HG02588 (cell line): ENCODE results near the gene PLCXD1.
A peak's percentile ranks its signal among the peaks of the same experiment; 100 is the strongest.
"Not testable (repeated sequence)": the region's sequence is repeated elsewhere in the genome, so short reads cannot be mapped to it uniquely, and the experiment has no call there.

ENCODE experiments used
- ATAC-seq: cut with Tn5 transposase; IDR thresholded peaks from one replicate; pipeline ENCODE4 v1.9.1; 2021; ENCODE audit warnings: mild to moderate bottlenecking, moderate library complexity; ENCODE audit not compliant: unreplicated experiment

The PLCXD1 gene, protein sequence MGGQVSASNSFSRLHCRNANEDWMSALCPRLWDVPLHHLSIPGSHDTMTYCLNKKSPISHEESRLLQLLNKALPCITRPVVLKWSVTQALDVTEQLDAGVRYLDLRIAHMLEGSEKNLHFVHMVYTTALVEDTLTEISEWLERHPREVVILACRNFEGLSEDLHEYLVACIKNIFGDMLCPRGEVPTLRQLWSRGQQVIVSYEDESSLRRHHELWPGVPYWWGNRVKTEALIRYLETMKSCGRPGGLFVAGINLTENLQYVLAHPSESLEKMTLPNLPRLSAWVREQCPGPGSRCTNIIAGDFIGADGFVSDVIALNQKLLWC

DNA sequence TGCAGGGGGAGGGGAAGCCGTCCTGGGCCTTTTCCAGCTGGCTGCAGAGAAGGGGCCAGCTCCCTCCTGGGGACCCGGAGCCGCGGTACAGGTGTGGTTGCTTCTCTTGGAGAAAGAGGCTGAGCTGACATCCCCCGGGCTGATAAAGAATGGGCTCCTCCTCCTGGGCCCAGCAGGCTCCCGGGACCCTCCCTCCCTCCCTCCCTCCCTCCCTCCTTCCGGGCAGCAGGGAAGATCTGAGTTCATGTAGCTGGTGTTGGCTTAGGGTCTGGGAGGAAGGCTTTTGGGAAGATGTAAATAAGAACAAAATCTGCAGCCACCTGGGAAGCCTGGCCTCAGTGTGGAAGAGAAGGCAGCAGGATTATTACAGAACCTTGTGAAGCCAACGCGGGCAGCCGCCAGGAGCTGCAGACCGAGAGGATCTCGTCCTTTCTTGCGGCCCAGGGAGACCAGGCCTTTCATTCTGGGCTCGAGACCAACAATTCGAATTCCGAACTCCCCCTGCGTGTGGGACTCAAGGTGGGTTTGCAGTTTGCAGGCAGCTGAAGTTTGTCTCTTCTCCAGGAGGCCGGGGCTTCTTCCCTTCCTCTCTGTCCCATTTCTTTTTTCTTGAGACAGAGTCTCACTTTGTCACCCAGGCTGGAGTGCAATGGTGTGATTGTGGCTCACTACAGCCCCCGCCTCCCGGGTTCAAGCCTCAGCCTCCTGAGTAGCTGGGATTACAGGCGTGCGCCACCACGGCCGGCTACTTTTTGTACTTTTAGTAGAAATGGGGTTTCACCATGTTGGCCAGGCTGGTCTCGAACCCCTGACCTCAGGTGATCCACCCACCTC is at the start of gene PLCXD1:
TSS of gene PLCXD1 (plus strand) at position 216 of the 834 bp plus-strand sequence. CDS start 2,807 bp downstream, outside the sequence.
- ATAC-seq: no peak

DNA sequence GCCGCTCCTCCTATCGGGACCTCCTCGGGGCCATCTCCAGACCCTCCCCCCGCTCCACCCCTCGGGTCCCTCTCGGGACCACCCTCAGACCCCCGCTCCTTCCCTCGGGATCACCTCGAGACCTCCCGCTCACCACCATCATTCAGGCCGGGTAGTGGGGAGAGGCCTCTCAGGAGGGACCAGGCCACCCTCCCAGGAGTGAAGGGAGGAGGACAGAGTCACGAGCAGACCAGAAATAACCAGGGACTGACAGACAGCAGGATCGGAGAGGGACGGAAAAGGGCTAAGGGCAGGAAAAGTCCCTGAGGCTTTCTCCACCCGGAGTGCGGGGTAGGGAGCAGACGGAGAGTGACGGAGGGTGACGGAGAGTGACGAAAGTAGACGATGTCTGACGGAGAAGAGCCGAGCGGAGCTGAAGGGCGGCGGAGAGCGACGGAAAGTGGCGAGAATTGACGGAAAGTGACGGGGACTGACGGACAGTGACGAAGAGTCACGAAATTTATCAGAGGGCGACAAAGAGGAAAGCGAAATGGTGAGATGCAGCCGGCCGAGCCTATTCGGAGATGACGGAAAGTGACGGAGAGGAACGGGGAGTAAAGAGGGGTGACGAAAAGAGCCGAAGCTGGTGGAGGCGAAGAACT is 49.4 kb upstream of the PLCXD1 start:
- ATAC-seq: peak; percentile 87

DNA sequence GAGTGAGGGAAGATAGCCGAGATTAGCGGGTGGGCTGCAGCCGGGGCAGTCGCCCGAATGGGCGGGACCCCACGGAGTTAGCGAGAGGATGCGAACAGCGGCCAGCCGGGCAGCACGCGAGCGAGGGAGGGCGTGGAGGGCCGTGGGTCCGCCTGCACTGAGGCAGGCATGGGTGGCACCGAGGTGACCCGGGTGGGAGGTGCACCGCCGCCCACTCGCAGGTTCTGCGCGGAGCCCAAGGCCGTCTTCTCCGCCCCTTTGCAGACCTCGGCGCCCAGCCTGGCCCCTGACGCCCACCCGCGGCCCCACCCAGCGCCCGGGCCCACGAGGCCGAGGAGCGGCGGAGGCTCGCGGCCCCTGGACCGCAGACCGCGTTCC is 48.9 kb upstream of the PLCXD1 start:
- peak; percentile 25 for ATAC-seq

DNA sequence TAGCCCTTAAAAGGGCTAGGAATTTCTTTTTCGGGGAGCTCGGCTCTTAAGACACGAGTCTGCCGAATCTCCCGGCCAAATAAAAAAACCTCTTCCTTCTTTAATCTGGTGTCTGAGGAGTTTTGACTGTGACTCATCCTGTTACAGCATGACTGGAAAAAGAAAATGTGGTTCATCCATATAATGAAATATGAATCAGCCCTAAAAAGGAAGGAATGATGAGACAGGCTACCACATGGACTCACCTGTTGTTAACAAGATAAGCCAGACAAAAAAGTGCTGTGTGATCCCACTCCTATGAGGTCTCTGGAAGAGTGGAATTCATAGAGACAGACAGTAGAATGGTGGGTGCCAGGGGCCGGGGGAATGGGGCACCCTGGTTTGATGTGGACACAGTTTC is 45.0 kb upstream of the PLCXD1 start:
- not testable (repeated sequence) for ATAC-seq

DNA sequence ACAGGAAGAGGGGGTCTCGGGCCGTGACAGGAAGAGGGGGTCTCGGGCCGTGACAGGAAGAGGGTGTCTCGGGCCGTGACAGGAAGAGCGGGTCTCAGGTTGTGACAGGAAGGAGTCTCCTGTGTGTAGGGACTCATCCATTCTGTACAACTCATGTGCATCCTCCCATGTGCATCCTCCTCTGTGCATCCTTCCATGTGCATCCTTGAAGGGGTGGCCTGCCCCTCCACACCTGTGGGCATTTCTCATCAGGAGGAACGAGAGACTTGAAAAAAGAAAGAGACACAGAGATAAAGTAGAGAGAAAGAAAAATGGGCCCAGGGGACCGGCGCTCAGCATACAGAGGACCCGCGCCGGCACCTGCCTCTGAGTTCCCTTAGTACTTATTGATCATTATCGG is 30.2 kb upstream of the PLCXD1 start:
- ATAC-seq: no peak

DNA sequence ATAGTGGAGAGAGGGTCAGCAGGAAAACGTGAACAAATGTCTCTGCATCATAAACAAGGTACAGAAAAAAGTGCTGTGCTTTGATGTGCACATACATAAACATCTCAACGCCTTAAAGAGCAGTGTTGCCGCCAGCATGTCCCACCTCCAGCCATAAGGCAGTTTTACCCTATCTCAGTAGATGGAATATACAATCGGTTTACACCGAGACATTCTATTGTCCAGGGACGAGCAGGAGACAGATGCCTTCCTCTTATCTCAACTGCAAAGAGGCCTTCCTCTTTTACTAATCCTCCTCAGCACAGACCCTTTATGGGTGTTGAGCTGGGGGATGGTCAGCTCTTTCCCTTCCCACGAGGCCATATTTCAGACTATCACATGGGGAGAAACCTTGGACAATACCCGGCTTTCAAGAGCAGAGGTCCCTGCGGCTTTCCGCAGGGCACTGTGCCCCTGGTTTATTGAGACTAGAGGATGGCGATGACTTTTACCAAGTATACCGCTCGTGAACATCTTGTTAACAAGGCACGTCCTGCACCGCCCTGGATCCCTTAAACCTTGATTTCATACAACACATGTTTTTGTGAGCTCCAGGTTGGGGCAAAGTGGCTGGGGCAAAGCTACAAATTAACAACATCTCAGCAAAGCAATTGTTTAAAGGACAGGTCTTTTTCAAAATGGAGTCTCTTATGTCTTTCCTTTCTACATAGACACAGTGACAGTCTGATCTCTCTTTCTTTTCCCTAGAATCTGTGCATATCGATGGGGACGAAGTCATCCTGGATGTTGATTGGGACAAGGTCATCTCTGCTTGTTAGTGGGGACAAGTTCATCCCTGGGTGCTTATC is 29.6 kb upstream of the PLCXD1 start:
- ATAC-seq: not testable (repeated sequence)

DNA sequence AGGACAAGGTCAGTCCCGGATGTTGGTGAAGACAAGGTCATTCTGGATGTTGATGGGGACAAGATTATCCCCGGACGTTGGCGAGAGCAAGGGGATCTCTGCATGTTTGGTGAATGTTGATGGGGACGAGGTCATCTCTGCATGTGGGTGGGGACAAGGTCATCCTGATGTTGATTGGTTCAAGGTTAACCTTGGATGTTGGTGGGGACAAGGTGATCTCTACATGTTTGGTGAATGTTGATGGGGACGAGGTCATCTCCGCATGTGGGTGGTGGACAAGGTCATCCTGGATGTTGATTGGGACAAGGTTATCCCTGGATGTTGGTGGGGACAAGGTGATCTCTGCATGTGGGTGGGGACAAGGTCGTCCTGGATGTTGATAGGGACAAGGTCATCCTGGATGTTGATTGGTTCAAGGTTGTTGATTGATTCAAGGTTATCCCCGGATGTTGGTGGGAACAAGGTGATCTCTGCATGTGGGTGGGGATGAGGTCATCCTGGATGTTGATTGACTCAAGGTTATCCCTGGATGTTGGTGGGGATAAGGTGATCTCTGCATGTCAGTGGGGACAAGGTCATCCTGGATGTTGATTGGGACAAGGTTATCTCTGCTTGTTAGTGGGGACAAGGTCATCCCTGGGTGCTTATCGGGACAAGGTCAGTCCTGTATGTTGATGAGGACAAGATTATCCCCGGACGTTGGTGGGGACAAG is 28.8 kb upstream of the PLCXD1 start:
- no peak for ATAC-seq

DNA sequence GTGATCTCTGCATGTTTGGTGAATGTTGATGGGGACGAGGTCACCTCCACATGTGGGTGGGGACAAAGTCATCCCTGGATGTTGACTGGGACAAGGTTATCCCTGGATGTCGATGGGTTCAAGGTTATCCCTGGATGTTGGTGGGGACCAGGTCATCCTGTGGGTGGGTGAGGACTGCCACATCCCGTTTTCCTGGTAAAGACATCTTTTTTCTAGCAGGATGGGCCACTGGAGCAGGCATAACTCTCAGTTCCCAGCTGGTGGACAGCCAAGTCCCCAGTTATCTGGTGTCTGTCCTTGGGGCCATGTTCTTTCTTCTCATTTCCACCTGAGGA is 28.3 kb upstream of the PLCXD1 start:
- ATAC-seq: no peak

DNA sequence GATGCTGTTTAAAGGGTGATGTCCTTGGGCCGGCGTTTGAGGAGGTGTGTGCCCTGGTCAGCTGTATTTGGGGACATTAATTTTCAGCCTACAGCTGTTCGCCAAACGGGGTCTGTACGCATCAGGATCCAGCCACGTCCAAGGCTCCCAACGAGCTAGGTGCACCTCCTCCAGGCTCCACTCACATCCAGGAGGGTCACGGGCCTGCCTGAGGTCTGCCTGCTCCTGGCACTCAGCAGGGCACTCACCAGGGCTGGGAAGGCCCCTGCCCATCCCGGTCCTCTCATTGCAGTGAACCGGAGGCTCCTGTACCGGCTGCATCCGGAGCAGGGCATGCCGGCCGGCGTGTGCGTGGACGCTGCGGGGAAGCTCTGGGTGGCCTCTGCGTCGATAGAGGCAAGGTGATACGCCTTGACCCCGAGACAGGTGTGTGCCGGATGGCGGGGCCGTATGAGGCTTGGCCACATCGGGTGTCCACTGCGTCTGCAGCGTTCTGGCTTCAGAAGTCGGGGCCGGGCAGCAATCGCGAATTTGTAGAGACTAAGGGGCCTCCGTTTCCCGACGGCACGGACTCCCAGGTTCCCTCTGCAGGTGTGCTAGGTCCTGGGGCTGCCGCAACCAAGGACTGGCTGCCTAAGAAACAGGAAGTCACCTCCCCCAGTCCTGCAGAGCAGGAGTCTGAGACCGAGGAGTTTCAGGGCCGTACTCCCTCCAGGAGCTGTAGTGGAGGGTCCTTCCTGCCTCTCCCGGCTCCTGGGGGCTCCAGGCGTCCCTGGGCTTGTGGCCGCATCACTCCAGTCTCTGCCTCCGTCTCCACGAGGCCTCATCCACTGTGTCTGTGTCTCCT is 27.5 kb upstream of the PLCXD1 start:
- ATAC-seq: no peak

DNA sequence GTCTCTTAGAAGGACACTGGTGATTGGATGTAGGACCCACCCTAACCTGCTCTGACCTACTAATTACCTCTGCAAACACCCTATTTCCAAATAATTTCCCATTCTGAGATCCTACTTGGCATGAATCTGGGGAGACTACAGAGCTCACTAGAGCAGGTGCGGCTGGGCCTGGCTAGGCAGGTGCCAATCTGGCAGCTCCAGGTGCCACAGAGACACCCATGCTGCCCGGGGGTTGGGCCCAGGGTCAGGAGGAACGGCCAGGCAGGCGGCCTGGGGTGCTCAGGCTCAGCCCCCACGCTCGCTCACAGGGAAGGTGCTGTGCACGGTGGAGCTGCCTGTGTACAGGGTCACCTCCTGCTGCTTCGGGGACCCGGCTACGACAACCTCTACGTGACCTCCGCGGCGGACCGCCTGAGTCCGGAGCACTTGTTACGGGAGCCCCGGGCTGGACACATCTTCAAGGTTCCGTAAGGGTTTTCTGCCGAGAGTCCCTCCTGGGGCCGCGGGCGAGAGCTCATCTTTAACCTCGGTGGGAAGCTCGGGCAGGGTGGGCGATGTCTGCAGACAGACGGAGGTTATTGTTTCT is 26.5 kb upstream of the PLCXD1 start:
- ATAC-seq: no peak

DNA sequence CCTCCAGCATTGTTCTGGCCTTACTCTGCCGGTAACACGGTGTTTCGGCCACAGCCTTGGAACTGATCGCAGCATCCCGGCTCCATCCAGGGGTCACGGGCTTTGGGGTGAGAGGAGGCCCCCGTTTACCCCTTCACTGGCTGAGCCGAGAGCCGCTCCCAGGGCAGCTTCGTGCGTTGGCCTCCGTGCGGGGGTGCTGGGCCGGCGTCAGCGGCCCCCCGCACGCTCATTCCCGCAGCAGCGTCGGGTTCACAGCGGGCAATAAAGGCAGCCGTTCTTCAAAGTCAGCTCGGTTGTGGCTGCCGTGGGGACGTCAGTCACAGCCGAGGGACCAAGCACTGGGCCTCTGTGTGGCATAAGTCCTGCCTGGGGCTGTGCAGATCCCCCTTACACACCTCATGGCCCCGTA is 25.3 kb upstream of the PLCXD1 start:
- no peak for ATAC-seq

DNA sequence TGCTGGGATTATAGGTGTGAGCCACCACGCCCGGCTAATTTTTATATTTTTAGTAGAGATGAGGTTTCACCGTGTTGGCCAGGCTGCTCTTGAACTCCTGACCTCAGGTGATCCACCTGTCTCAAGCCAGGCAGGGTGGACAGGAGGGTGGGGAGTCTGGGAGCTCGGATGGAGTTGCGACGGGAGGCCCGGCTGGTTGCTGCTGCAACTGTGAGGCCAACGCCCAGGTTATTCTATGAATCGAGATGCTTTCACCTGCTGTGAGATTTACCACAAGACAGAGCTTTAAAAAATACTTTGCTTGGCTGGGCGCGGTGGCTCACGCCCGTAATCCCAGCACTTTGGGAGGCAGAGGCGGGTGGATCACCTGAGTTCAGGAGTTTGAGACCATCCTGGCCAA is 24.1 kb upstream of the PLCXD1 start:
- ATAC-seq: not testable (repeated sequence)

DNA sequence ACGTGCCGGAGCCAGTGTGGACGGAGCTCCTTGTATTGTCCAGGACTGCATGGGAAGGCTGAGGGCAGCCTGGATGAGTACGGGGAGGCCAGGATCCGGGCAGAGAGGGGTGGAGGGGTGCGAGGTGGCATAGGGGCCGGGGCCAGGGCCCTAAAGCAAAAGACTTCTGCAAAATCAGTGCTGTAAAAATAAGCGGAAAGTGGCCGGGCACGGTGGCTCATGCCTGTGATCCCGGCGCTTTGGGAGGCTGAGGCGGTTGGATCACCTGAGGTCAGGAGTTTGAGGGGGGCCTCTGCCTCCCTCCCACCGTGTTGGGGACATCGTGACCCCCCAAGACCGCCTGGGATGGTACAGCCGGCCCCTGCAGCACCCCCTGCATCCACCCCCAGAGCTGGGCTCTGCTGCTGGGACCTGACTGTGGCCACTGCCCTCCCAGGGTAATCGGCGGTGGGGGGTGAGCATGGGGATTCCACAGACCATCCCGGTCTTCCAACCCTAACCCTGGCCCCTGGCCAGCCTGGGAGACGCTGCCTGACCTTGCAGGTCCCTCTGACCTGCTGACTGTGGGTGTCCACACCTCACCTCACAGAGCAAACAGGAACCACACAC is 23.4 kb upstream of the PLCXD1 start:
- no peak for ATAC-seq

DNA sequence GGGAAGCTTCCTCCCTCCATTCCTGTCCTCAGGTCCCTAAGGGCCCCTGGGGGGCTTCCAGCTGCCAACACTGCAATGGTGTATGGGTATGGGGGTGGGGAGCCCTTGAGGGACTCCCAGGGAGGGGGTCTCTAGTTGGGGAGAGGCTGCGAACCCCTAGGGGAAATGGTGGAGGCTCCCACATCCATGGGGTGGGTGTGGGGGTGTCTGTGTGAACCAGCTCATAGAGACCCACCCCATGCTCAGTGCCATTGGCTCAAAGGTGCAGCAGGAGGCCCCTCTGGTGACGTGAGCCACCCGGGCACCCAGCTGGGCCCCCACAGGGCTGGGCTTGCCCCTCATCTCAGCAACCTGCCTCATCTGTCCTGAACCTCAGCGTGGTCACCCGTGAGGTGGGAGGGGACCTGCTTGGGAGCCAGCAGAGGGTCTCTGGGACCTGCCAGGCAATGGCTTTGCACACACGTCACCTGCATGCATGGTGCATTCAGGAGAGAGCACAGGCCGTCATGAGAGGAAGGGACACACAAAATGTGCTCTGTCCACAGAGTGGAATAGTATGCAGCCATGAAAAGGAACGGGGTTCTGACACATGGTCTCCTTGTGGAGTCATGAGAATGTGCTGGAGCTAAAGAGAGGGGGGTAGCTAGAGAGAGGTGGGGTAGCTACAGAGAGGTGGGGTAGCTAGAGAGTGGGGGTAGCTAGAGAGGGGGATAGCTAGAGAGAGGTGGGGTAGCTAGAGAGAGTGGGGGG is 22.7 kb upstream of the PLCXD1 start:
- ATAC-seq: no peak

DNA sequence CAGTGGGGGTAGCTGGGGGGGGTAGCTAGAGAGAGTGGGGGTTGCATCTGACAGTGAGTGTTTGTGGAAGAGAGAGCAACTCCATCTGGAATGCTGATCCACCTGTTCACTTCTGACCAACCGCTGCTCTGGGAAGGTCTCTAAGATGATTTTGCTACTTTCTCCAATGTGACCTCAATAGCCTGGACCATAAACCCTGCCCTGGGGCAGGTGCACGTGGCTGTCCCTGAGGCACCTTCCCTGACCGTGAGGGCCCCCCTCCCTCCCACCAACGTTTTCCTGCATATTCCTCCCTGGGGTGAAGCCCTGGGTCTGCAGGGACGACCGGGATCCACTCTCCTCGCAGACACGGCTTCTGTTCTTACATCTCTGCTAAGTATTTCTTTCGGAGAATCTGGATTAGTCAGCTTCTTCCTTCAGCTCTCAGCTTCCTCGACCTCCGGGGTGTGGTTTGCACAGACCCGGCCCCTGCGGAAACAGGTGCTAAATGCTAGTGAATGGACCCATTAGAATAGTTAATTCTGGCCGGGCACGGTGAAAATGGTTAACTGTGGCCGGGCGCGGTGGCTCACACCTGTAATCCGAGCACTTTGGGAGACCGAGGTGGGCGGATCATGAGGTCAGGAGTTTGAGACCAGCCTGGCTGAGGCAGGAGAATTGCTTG is 21.4 kb upstream of the PLCXD1 start:
- ATAC-seq: no peak

DNA sequence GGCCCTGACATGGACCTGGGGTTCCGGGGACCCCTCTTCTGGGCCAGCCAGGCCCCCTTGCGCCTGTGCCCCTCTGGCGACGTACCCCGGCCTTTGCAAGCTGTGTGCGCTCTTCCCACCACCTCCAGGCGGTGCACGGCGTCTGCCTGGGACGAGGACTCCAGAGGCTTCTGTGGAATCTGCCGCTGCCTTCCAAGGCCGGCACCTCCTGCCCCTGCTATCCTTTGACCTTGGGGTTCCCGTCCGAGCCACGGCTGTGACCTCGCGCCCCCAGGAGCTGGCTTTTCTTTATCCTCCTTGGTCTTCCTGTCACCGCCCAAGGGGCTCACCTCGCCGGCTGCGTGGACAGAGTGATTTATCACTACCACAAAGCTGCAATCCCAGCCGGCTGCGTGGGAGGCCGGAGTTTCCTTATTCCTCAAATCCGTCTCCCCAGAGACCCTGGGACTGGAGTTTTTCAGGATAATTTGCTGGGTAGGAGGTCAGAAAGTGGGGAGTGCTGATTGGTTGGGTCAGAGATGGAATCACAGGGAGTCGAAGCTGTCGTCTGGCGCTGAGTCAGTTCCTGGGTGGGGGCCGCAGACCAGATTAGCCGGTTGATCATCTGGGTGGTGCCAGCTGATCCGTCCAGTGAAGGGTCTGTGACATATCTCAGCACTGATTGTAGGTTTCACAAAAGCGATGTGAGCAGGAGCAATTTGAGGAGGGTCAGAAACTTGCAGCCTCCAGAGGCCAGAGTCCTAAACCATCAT is 19.8 kb upstream of the PLCXD1 start:
- no peak for ATAC-seq

DNA sequence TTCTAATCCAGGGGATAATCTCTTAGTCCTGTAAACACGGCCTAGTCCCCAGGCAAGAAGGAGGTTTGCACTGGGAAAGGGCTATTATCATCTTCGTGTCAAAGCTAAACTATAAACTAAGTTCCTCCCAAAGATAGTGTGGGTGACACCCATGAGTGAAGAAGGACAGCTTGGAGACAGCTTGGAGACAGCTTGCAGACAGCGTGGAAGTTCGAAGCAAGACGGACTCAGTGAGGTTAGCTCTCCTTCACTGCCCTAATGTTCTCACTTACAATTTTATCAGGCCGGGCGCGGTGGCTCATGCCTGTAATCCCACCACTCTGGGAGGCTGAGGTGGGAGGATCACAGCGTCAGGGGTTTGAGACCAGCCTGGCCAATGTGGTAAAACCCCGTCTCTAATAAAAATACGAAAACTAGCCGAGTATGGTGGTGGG is 19.2 kb upstream of the PLCXD1 start:
- ATAC-seq: no peak
